Right lobe of liver (tissue), 4 donors: Measurements from ENCODE around the gene UCK1.

ENCODE experiments used
- CTCF ChIP-seq, 4 donors: fragments of 200-600 bp in 3 of 4; fragments of 450-650 bp in 1 of 4; IDR thresholded peaks; one replicate each; pipeline versions ENCODE4 v1.5.1 to v1.8.0; 2016 to 2022; ENCODE audit warnings: antibody characterized with exemption in 4 of 4, mild to moderate bottlenecking in 2 of 4
- POLR2A ChIP-seq: fragments of 450-650 bp; IDR thresholded peaks from one replicate; pipeline ENCODE4 v1.6.1; 2017; ENCODE audit warnings: antibody characterized with exemption, mild to moderate bottlenecking
- donor health status: DM: no; HTN: no; CAD: no.
- donor health status: DM: no; HTN: no; CAD: no.
- donor health status: DM: no; HTN: yes; CAD: no.

GRCh38 chr9:131578731-131579504 is 47.9 kb upstream of the UCK1 start:
- TF ChIP-seq POLR2A, result no peak
- no peak for TF ChIP-seq CTCF (IDR thresholded peaks at IDR 0.05)
